ENCODE measurements around the gene CNIH2. TPM values are rescaled to one million over a fixed set of nuclear protein-coding genes. Genes with fewer than 3 reads are reported as not detected.

Gene CNIH2
- total and polyA plus RNA-seq, 2 of the 8 experiments (the other 6 are each of a cell fraction or from before 2014, with no cell fraction given) = 12.5 to 15.8 TPM

GRCh38 chr11:66268244-66268951 is 9.6 kb upstream of the CNIH2 start, which contains the start of gene RAB1B (continued):
- no peak for TF ChIP-seq NANOG (IDR thresholded peaks at IDR 0.05; ENCODE audit: insufficient read depth, low read depth, low read length, poor library complexity, severe bottlenecking)
- no peak for TF ChIP-seq CTBP2 (IDR thresholded peaks at IDR 0.05; ENCODE audit: borderline replicate concordance, insufficient read depth, insufficient read length, low read length)
- no peak for TF ChIP-seq JUN (IDR thresholded peaks at IDR 0.05; ENCODE audit: low read depth, low read length)
- peak; percentile 65 for TF ChIP-seq TAF1 (IDR thresholded peaks at IDR 0.05; ENCODE audit: low read depth, low read length)
- no peak for TF ChIP-seq EGR1 (IDR thresholded peaks at IDR 0.05; ENCODE audit: borderline replicate concordance, low read depth, low read length)
- 0 out of 4 replicates have a peak, but pooled peaks of 1 of the 2 experiments have one; percentile 75 for TF ChIP-seq SIN3A (conservative IDR thresholded peaks at IDR 0.05 in 1 of 2, IDR thresholded peaks at IDR 0.05 in 1 of 2; ENCODE audit: low read depth in 1 of 2, low read length in 2 of 2)
- TF ChIP-seq TBP (IDR thresholded peaks at IDR 0.05; ENCODE audit: low read depth, low read length) = peak; percentile 10; the same call in 1 of the 2 replicates
- no peak for TF ChIP-seq GABPA (IDR thresholded peaks at IDR 0.05; ENCODE audit: borderline replicate concordance, insufficient read depth, low read length)
- peak; percentile 61 for TF ChIP-seq POLR2AphosphoS5 (IDR thresholded peaks at IDR 0.05; ENCODE audit: low read depth, low read length)
- peak in 1 of 2 experiments; percentile 85; a peak in 2 of 3 replicates for TF ChIP-seq POLR2A (IDR thresholded peaks at IDR 0.05; ENCODE audit: control extremely low read depth in 1 of 2, low read depth in 2 of 2, low read length in 2 of 2)
- no peak for TF ChIP-seq ATF2 (IDR thresholded peaks at IDR 0.05; ENCODE audit: low read length)
- TF ChIP-seq SIRT6 (IDR thresholded peaks at IDR 0.05; ENCODE audit: low read length) = no peak
- TF ChIP-seq CBX5 (IDR thresholded peaks at IDR 0.05; ENCODE audit: low read depth, low read length) = no peak
- TF ChIP-seq CREB1 (IDR thresholded peaks at IDR 0.05) = peak; percentile 59; the same call in 1 of the 2 replicates
- TF ChIP-seq NRF1 (IDR thresholded peaks at IDR 0.05; ENCODE audit: low read depth, low read length) = peak; percentile 96
- TF ChIP-seq SP2 (IDR thresholded peaks at IDR 0.05; ENCODE audit: low read length) = no peak
- 0 out of 2 replicates have a peak, but pooled peaks have one; percentile 19 for TF ChIP-seq RBBP5 (IDR thresholded peaks at IDR 0.05; ENCODE audit: borderline replicate concordance, low read depth, low read length)
- peak; percentile 24; the same call in 1 of the 2 replicates for TF ChIP-seq MAX (IDR thresholded peaks at IDR 0.05)
- no peak for TF ChIP-seq TEAD4 (IDR thresholded peaks at IDR 0.05; ENCODE audit: low read depth, low read length)
- TF ChIP-seq SIX5 (IDR thresholded peaks at IDR 0.05; ENCODE audit: low read depth, low read length) = peak; percentile 82
- TF ChIP-seq POU5F1 (IDR thresholded peaks at IDR 0.05; ENCODE audit: low read depth, low read length) = no peak
- peak; percentile 85; the same call in 1 of the 2 replicates for TF ChIP-seq PHF8 (conservative IDR thresholded peaks at IDR 0.05; ENCODE audit: low read depth, low read length)
- TF ChIP-seq RNF2 (IDR thresholded peaks at IDR 0.05; ENCODE audit: borderline replicate concordance, low read depth, low read length, missing control alignments, poor library complexity, severe bottlenecking) = no peak

Data from H1 (cell line).